Omental fat pad (tissue), 4 donors: ENCODE measurements around the gene PALD1. TPM values are rescaled to one million over a fixed set of nuclear protein-coding genes. Genes with fewer than 3 reads are reported as not detected.
"Not testable (repeated sequence)": the region's sequence is repeated elsewhere in the genome, so short reads cannot be mapped to it uniquely, and the experiment has no call there.

ENCODE experiments used
- ATAC-seq: fragments of 150-250 bp; one replicate; pipeline ENCODE4 v1.9.1; 2016; ENCODE audit warnings: mild to moderate bottlenecking, moderate library complexity; ENCODE audit not compliant: low FRiP score
- DNase-seq: peaks from one replicate; pipeline ENCODE4 v3.0.0-alpha.2; 2019; ENCODE audit warnings: low spot score
- total RNA-seq, 4 donors: library from RNA; depleted of rRNA; stranded (reverse); fragments of >200 nt; gene quantifications; one replicate each; pipeline ENCODE4 v1.1.0, GENCODE V29; 2016
- TF ChIP-seq, protein P1 (sequence below), 3 donors: fragments of 450-650 bp; IDR thresholded peaks; one replicate each; pipeline ENCODE4 v1.5.1; 2016 to 2017; ENCODE audit warnings: antibody characterized with exemption in 3 of 3, mild to moderate bottlenecking in 3 of 3, moderate library complexity in 2 of 3

Gene PALD1
- total RNA-seq, 4 donors from 2014 or later, result 3.3 to 12.1 (median 8.0) TPM

DNA sequence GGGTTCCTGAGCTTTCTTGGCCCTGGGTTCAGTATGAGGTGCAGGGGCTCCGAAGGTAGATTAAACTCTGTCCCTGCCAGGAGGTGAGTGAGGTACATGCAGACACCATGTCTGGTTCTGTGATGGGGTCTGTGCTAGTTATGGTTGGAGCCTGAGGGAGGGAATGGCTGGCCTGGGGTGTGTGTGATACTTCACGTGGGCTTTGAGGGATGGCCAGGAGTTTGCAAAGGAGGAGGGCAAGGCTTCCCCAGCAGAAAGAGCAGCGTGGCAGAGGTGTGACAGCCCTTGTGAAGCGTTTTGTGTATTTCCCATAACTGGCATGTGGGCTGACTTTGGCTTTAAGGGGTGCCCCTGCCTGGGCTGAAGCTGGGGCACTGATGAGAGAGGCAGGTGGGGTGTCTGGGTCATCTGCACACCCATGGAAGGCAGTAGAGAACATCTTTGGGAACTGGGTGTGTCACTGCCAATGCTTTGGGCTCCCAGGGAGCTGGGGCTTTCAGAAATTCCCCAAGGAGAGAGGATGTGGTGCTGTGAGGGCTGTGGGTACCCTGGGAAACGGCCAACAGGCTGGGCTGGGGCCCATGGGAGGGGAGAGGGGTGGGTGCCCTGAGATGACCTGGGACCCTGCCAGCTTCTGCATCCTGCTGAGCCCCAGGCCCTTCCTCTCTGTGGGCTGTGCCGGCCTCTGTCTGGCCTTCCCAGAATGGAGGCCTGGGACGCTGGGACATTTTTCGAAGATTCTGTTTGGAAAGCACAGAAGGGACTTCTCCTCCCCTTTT is 4.6 kb downstream of the PALD1 start:
- DNase-seq (no peak), ATAC-seq (no peak)
- TF ChIP-seq, protein P1, sequence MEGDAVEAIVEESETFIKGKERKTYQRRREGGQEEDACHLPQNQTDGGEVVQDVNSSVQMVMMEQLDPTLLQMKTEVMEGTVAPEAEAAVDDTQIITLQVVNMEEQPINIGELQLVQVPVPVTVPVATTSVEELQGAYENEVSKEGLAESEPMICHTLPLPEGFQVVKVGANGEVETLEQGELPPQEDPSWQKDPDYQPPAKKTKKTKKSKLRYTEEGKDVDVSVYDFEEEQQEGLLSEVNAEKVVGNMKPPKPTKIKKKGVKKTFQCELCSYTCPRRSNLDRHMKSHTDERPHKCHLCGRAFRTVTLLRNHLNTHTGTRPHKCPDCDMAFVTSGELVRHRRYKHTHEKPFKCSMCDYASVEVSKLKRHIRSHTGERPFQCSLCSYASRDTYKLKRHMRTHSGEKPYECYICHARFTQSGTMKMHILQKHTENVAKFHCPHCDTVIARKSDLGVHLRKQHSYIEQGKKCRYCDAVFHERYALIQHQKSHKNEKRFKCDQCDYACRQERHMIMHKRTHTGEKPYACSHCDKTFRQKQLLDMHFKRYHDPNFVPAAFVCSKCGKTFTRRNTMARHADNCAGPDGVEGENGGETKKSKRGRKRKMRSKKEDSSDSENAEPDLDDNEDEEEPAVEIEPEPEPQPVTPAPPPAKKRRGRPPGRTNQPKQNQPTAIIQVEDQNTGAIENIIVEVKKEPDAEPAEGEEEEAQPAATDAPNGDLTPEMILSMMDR (IDR thresholded peaks at IDR 0.05), result no peak

DNA sequence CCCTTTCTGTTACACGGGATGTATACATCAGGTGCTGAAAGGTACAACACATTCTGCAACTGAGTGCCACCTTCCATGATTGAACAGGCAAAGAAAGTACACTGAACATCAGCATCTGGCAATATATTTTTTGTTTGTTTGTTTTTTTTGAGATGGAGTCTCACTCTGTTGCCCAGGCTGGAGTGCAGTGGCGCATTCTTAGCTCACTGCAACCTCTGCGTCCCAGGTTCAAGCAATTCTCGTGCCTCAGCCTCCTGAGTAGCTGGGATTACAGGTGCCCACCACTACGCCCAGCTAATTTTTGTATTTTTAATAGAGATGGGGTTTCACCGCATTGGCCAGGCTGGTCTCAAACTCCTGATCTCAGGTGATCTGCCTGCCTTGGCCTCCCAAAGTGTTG is 5.3 kb downstream of the PALD1 start:
- DNase-seq, ATAC-seq: not testable (repeated sequence)

DNA sequence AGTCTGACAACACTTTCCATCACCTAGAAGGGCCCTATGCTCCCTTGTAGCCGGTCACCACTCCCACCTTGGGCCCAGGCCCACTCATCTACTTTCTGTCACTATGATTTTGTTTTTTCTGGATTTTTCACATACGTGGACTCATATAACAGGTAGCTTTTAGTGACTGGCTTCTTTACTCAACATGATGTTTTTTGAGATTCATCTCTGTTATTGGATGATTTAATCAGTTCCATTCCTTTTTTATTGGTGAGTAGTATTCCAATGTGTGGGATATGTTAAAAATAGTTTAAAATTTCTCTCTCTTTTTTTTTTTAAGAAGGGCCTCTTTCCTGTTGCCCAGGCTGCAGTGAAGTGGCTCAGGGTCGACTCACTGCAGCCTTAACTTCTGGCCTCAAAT is 9.3 kb downstream of the PALD1 start:
- ATAC-seq, result no peak
- DNase-seq, result no peak
- TF ChIP-seq, protein P1 (IDR thresholded peaks at IDR 0.05), result no peak

DNA sequence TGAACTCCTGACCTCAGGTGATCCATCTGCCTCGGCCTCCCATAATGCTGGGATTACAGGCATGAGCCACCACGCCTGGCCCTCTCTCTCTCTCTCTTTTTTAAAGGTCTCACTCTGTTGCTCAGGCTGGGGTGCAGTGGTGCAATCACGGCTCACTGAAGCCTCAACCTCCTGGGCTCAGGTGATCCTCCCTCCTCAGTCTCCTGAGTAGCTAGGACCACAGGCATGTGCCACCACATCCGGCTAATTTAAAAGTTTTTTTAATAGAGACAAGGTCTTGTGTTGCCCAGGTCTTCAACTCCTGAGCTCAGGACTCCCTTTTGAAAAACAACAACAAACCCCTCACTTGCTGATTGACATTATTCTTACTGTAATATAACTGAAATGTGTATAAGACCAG is 11.6 kb downstream of the PALD1 start:
- DNase-seq, result no peak
- ATAC-seq, result no peak
- TF ChIP-seq, protein P1 (IDR thresholded peaks at IDR 0.05), result no peak

DNA sequence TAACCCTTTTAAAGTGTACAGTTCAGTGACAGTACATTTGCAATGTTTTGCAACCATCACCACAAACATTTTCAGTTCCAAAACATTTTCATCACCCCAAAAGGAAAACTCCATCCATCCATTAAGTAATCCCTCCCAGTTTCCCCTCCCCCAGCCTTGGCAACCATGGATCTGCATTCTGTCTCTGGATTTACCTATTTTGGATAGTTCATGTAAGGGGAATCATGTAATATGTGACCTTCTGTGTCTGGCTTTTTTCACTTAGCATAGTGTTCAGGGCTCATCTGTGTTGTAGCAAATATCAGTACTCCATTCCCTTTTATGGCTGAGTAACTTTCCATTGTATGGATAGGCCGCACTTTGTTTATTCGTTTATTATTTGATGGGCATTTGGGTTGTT is 13.0 kb downstream of the PALD1 start:
- ATAC-seq, result no peak
- TF ChIP-seq, protein P1 (IDR thresholded peaks at IDR 0.05), result no peak
- DNase-seq, result no peak

DNA sequence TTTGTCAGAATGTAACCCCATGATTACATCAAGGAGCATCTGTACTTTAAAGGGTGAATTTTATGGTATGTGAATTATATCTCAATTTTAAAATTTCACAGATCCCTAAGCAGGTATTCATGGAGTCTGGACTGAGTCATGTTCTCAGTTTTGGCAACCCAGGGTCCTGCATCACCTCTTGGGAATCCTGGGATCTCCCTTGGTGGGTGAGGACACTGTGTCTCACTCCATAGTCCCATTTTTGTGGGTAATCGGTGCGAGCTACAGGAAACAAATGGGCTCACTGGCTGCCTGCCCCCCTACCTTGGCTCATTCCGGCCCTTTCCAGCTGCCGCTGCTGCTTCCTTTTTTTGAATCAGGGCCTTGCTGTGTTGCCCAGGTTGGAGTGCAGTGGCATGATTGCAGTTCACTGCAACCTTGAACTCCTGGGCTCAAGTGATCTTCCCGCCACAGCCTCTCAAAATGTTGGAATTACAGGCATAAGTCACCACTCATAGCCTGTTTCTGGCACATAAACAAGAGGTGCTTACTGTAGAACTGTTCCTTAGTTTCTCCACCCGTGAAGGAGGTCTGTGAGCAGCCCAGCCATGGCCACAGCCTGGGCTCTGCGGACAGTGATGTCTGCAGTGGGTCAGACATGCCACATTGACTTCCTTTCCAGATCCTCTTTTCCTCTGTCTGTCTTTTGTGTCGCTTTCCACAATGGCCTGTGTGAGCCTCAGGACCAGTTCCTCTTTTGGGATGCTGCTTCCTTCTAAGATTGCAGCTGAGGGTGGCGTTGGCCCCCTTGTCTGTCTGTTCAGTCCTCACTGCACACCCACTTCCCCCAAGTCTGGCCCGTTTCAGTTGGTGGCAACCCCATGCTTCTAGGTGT is 14.5 kb downstream of the PALD1 start:
- ATAC-seq, result no peak
- DNase-seq, result no peak
- TF ChIP-seq, protein P1 (IDR thresholded peaks at IDR 0.05), result no peak

DNA sequence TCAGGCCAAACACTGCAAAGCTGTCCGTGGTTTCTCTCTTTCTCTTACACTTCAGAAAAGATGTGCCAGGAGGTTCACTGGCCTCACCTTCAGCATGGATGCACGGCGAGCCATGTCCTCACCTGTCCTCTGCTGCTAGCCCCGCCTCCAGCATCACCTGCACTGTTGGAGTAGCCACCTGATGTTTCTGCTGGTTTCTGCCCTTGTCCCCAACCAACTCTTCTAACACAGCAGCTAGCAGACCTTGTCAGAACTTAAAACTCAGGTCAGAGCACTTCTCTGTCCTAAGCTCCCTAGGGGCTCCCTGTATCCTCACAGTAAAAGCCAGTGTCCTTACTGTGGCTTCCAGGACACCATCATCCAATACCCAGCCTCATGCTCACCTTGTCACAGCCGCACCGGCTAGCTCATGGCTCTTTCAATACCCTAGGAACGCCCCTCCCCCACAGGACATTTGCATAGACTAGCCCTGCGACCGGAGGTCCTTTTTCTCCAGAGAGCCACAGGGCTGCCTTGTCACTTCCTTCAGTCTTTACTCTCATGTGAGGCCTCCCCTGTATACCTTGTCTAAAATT is 15.2 kb downstream of the PALD1 start:
- ATAC-seq, result no peak
- no peak for DNase-seq
- TF ChIP-seq, protein P1 (IDR thresholded peaks at IDR 0.05), result no peak
